ENCODE results near the gene LRRFIP1. TPM values are rescaled to one million over a fixed set of nuclear protein-coding genes. Genes with fewer than 3 reads are reported as not detected.

Gene LRRFIP1
- polyA plus RNA-seq, 1 of the 3 experiments (the other 2 are of a cell fraction), result 47.3 TPM

GRCh38 chr2:237734905-237735623 is 107.7 kb downstream of the LRRFIP1 start:
- 94% methylated on average over 25 of the region's 25 CpGs for WGBS (ENCODE audit: low lambda C conversion rate)
- Histone ChIP-seq H3K9ac (no peak overlapping the region), H3K79me2 (ENCODE audit: insufficient read depth) (peaks cover 98% of the 10 kb centered on the region), H3K36me3 (replicated peaks in 1 of 2; ENCODE audit: control insufficient read depth in 1 of 2, insufficient read depth in 2 of 2, low read length in 1 of 2) (peaks cover 31 to 38% of the 10 kb centered on the region in 2 experiments), H3F3A (replicated peaks; ENCODE audit: insufficient read depth) (peaks cover 7% of the 10 kb centered on the region), H3K4me2 (no peak overlapping the region), H3K27me3 (ENCODE audit: insufficient read depth) (no peaks in the 10 kb centered on the region), H3K4me3 (ENCODE audit: low read depth in 2 of 2, low read length in 1 of 2) (no peak overlapping the region), H3K27ac (ENCODE audit: low read depth in 2 of 2, low read length in 1 of 2) (no peak overlapping the region; a peak in 1 of 4 replicates), H2AFZ (ENCODE audit: low read depth) (no peak overlapping the region), H3K4me1 (ENCODE audit: control insufficient read depth in 1 of 2, insufficient read depth in 2 of 2, low read depth in 1 of 2, low read length in 1 of 2) (peaks cover 18 to 34% of the 10 kb centered on the region in 2 experiments; a peak in 3 of 4 replicates), H3K9me3 (no peaks in the 10 kb centered on the region), H4K20me1 (ENCODE audit: insufficient read depth) (peaks cover 32% of the 10 kb centered on the region), H3K9me2 (no peaks in the 10 kb centered on the region)
- ChIA-PET POLR2A (no interaction called here), CTCF (interaction anchor here (3.5 to 8.4 kb wide), 2 partner anchors 9 to 163 kb away, joined by 10 to 94 read pairs; no protein-coding TSS in a partner anchor)
- DNase-seq, result no peak
- TF ChIP-seq TAF1 (IDR thresholded peaks at IDR 0.05; ENCODE audit: borderline replicate concordance, low read depth, low read length) (no peak), GATA2 (CRISPR knock-in tag; IDR thresholded peaks at IDR 0.05) (no peak), EP300 (IDR thresholded peaks at IDR 0.05; ENCODE audit: borderline replicate concordance in 1 of 2, low read depth in 1 of 2, low read length in 1 of 2) (no peak), SMC3 (IDR thresholded peaks at IDR 0.05; ENCODE audit: low read depth, low read length) (no peak), RFX5 (IDR thresholded peaks at IDR 0.05; ENCODE audit: low read length) (no peak), CTCF (IDR thresholded peaks at IDR 0.05) (no peak), TEAD4 (IDR thresholded peaks at IDR 0.05; ENCODE audit: borderline replicate concordance, insufficient read depth) (no peak), REST (IDR thresholded peaks at IDR 0.05; ENCODE audit: low read depth, low read length) (no peak), MAX (IDR thresholded peaks at IDR 0.05; ENCODE audit: low read depth) (no peak), RXRA (IDR thresholded peaks at IDR 0.05; ENCODE audit: borderline replicate concordance, low read depth) (no peak), RAD21 (IDR thresholded peaks at IDR 0.05; ENCODE audit: low read length) (no peak), SIN3A (IDR thresholded peaks at IDR 0.05; ENCODE audit: borderline replicate concordance, low read depth, low read length) (no peak)

Data from SK-N-SH (cell line).